C4-2B (cell line): ENCODE measurements around the gene NPAS3.

Source experiments
- H3K27ac ChIP-seq: fragments of 450-650 bp; 2 replicates; pipeline ENCODE4 v1.5.1; 2017
- CTCF ChIP-seq: fragments of 450-650 bp; conservative IDR thresholded peaks from 2 replicates; pipeline ENCODE4 v1.5.1; 2017; ENCODE audit warnings: mild to moderate bottlenecking
- ZFX ChIP-seq: fragments of 450-650 bp; IDR thresholded peaks from 2 replicates; pipeline ENCODE4 v1.6.1; 2017

NPAS3 gene

GRCh38 chr14:33799705-33800570 is 861.3 kb downstream of the NPAS3 start:
- no peak overlapping the region for H3K27ac ChIP-seq
- TF ChIP-seq ZFX = no peak

- H3K27ac ChIP-seq = no peak overlapping the region
- TF ChIP-seq CTCF = no peak
- TF ChIP-seq ZFX = no peak
Observed at GRCh38 chr14:33800735-33801163, 862.1 kb downstream of the NPAS3 start.

GRCh38 chr14:33802737-33803136 is 864.1 kb downstream of the NPAS3 start:
- no peak overlapping the region for H3K27ac ChIP-seq
- TF ChIP-seq CTCF (no peak), ZFX (no peak)

GRCh38 chr14:33805593-33805992 is 866.9 kb downstream of the NPAS3 start:
- no peak overlapping the region for H3K27ac ChIP-seq
- TF ChIP-seq ZFX (no peak), CTCF (no peak)

GRCh38 chr14:33806905-33807304 is 868.2 kb downstream of the NPAS3 start:
- TF ChIP-seq ZFX = no peak
- TF ChIP-seq CTCF = no peak
- no peak overlapping the region for H3K27ac ChIP-seq

- no peak for TF ChIP-seq ZFX
- TF ChIP-seq CTCF = no peak
- no peak overlapping the region for H3K27ac ChIP-seq
Observed at GRCh38 chr14:33808187-33808586, 869.5 kb downstream of the NPAS3 start.

GRCh38 chr14:33809396-33809981 is 870.8 kb downstream of the NPAS3 start:
- TF ChIP-seq CTCF = no peak
- no peak for TF ChIP-seq ZFX
- H3K27ac ChIP-seq = no peak overlapping the region
